K562 (cell line): ENCODE results near the gene NEURL2. TPM values are rescaled to one million over a fixed set of nuclear protein-coding genes. Genes with fewer than 3 reads are reported as not detected.

Experiments
- ATAC-seq: fragments of 200-7000 bp; cut with Tn5 transposase; 3 replicates; pipeline ENCODE4 v1.9.1; 2020; ENCODE audit warnings: moderate library complexity
- BruUV-seq: library from RNA; stranded (reverse); fragments of 400-500 nt; replicated peaks from 2 replicates; lab custom pipeline; 2021; lab: Mats Ljungman, UMichigan
- CTCF ChIA-PET: fragments of 300-600 bp; formaldehyde crosslinking; extraction: SDS; loops from one replicate; lab custom pipeline; 2021; ENCODE audit warnings: low intra/inter-chr PET ratio; lab: Yijun Ruan, JAX
- POLR2A ChIA-PET: fragments of 300-600, 350-650 bp; sonication (Branson Sonifier 250); formaldehyde crosslinking; extraction: SDS; loops from one replicate; lab custom pipeline; 2021; ENCODE audit warnings: antibody characterized with exemption, inconsistent platforms; lab: Yijun Ruan, JAX
- DNase-seq, 4 experiments: peaks; one replicate each; pipeline versions ENCODE4 v3.0.0 to v3.0.0-alpha.2; 2011 to 2018; ENCODE audit warnings: low spot score in 3 of 4, mixed read lengths in 3 of 4; ENCODE audit errors: extremely low read depth in 1 of 4
- FAIRE-seq: peaks from 2 replicates; lab custom pipeline; 2011; peaks lifted over from hg19 to GRCh38; lab: Jason Lieb, UNC
- H2AFZ ChIP-seq: 2 replicates; pipeline ENCODE4 v1.6.0; 2011; ENCODE audit warnings: low read depth, low read length, control low read depth, inconsistent platforms
- H3K27ac ChIP-seq: fragments of 200-600 bp; 3 replicates; pipeline ENCODE4 v1.8.0; 2011; ENCODE audit warnings: low read depth, mild to moderate bottlenecking, control low read depth, inconsistent platforms, low read length, moderate library complexity, mixed read lengths; ENCODE audit errors: extremely low read depth
- H3K27me3 ChIP-seq, 2 experiments: fragments of 300-600 bp in 1 of 2; 2 replicates in 1 of 2; 3 replicates in 1 of 2; pipeline versions ENCODE4 v1.6.0 to v1.8.0; 2011; ENCODE audit warnings: inconsistent platforms in 2 of 2, low read length in 2 of 2, mild to moderate bottlenecking in 1 of 2, mixed read lengths in 1 of 2, moderate library complexity in 1 of 2; ENCODE audit not compliant: control insufficient read depth in 2 of 2, insufficient read depth in 2 of 2
- H3K36me3 ChIP-seq: fragments of 300-600 bp; 3 replicates; pipeline ENCODE4 v1.8.0; 2011; ENCODE audit warnings: mild to moderate bottlenecking, low read length, inconsistent platforms; ENCODE audit not compliant: control insufficient read depth, insufficient read depth
- H3K4me1 ChIP-seq, 2 experiments: fragments of 200-600 bp in 1 of 2; replicated peaks in 1 of 2; 2 replicates in 1 of 2; 3 replicates in 1 of 2; pipeline versions ENCODE4 v1.5.1 to v1.8.0; 2011; ENCODE audit warnings: inconsistent platforms in 2 of 2, low read length in 2 of 2, mild to moderate bottlenecking in 1 of 2, mixed read lengths in 1 of 2, moderate library complexity in 1 of 2; ENCODE audit not compliant: control insufficient read depth in 2 of 2, insufficient read depth in 2 of 2
- H3K4me2 ChIP-seq: 2 replicates; pipeline ENCODE4 v1.6.1; 2011; ENCODE audit warnings: low read length, control low read depth, inconsistent platforms, mixed read lengths; ENCODE audit not compliant: insufficient read depth
- H3K4me3 ChIP-seq: fragments of 200-600 bp; sonication (generic), shearing (Covaris generic); 2 replicates; pipeline ENCODE4 v1.5.1; 2016; ENCODE audit warnings: control low read depth, inconsistent platforms
- H3K79me2 ChIP-seq: fragments of 200-600 bp; 3 replicates; pipeline ENCODE4 v1.8.0; 2011; ENCODE audit warnings: low read length, inconsistent platforms; ENCODE audit not compliant: control insufficient read depth, insufficient read depth
- H3K9ac ChIP-seq, 2 experiments: 2 replicates each; pipeline versions ENCODE4 v1.6.0 to v1.6.1; 2011; ENCODE audit warnings: low read depth in 2 of 2, low read length in 2 of 2, control low read depth in 1 of 2, inconsistent platforms in 1 of 2, mild to moderate bottlenecking in 1 of 2, mixed read lengths in 1 of 2; ENCODE audit not compliant: insufficient read depth in 1 of 2
- H3K9me1 ChIP-seq: one replicate; pipeline ENCODE4 v1.6.0; 2011; ENCODE audit warnings: inconsistent platforms, mild to moderate bottlenecking, low read length, moderate library complexity; ENCODE audit not compliant: control insufficient read depth, insufficient read depth
- H3K9me3 ChIP-seq: replicated peaks from 2 replicates; pipeline ENCODE4 v1.5.1; 2011; ENCODE audit warnings: low read depth, low read length, inconsistent platforms; ENCODE audit not compliant: control insufficient read depth, insufficient read depth
- H4K20me1 ChIP-seq: replicated peaks from 2 replicates; pipeline ENCODE4 v1.6.1; 2011; ENCODE audit warnings: low read length, inconsistent platforms, mixed read lengths; ENCODE audit not compliant: control insufficient read depth, insufficient read depth
- E2F3 ChIP-seq: fragments of 250-450 bp; sonication (Bioruptor Pico); IDR thresholded peaks from 2 replicates; pipeline ENCODE4 v1.4.0; 2020; ENCODE audit warnings: mild to moderate bottlenecking
- E2F4 ChIP-seq: sonication (generic); formaldehyde crosslinking; IDR thresholded peaks from 2 replicates; pipeline ENCODE4 v1.8.0; 2022; ENCODE audit warnings: mild to moderate bottlenecking, low read depth, missing genetic modification reagents
- NFIC ChIP-seq: fragments of 450-650 bp; IDR thresholded peaks from 2 replicates; pipeline ENCODE4 v1.6.1; 2017; ENCODE audit warnings: mild to moderate bottlenecking, inconsistent platforms
- SRF ChIP-seq, 2 experiments: fragments of 250-450, 450-650 bp in 1 of 2; sonication (Bioruptor Pico) in 1 of 2; sonication (generic) in 1 of 2; formaldehyde crosslinking; IDR thresholded peaks; 2 replicates each; pipeline versions ENCODE4 v1.5.0 to v1.5.1; 2020 to 2022; ENCODE audit warnings: mild to moderate bottlenecking in 1 of 2, missing genetic modification reagents in 1 of 2
- TAF15 ChIP-seq: fragments of 200-400 bp; formaldehyde crosslinking; IDR thresholded peaks from 2 replicates; pipeline ENCODE4 v1.6.1; 2017; ENCODE audit warnings: mild to moderate bottlenecking, low read depth, low read length, moderate library complexity
- TOE1 ChIP-seq, 2 experiments: fragments of 450-650 bp in 1 of 2; sonication (generic) in 1 of 2; formaldehyde crosslinking in 1 of 2; IDR thresholded peaks; 2 replicates each; pipeline versions ENCODE4 v1.7.1 to v1.8.0; 2016 to 2022; ENCODE audit warnings: borderline replicate concordance in 2 of 2, mild to moderate bottlenecking in 2 of 2, antibody characterized with exemption in 1 of 2, inconsistent platforms in 1 of 2, low read depth in 1 of 2, missing genetic modification reagents in 1 of 2, moderate library complexity in 1 of 2
- ZNF311 ChIP-seq: fragments of 250-450 bp; sonication (Bioruptor Pico); IDR thresholded peaks from 2 replicates; pipeline ENCODE4 v1.4.0; 2020; ENCODE audit warnings: mild to moderate bottlenecking, moderate library complexity
- WGBS: fragments of 100-300 bp; shearing (Covaris generic); methylation state at CpG from one replicate; pipeline ENCODE4 v1.1.6; 2016; ENCODE audit warnings: low coverage, mixed read lengths; ENCODE audit not compliant: insufficient coverage; ENCODE audit errors: missing lambda C conversion rate; 5-methylcytosine and 5-hydroxymethylcytosine counted together
- in situ Hi-C: fragments of 300-500 bp; cut with MboI; formaldehyde crosslinking; loops from 4 replicates; pipeline ENCODE4 v1.15.0; 2018; ENCODE audit warnings: inconsistent platforms, mixed read lengths
- intact Hi-C: fragments of 100-400 bp; cut with micrococcal nuclease; formaldehyde crosslinking; loops from 2 replicates; pipeline ENCODE4 v1.14.2; 2022
- polyA plus RNA-seq, 8 experiments: library from polyadenylated mRNA; depleted of rRNA in 4 of 8; stranded (reverse) in 5 of 8; unstranded in 3 of 8; fragments of >200 nt; fragmentation: Nextera tagmentation in 2 of 8; fragmentation: Illumina TruSeq in 1 of 8; extraction: Ambion mirVana in 2 of 8; extraction: Trizol in 1 of 8; gene quantifications; 2 replicates each; pipeline versions ENCODE4 v1.2.1 to v1.2.3, GENCODE V29; 2011 to 2014; ENCODE audit warnings: inconsistent platforms in 1 of 8, missing spikeins in 1 of 8
- total RNA-seq, 7 experiments: library from RNA; depleted of rRNA in 6 of 7; stranded (reverse); fragments of >200 nt in 6 of 7; fragmentation: Illumina TruSeq in 2 of 7; extraction: Trizol in 2 of 7; gene quantifications; 2 replicates each; pipeline versions ENCODE4 v1.2.1 to v1.2.3, GENCODE V29; 2011 to 2021; ENCODE audit warnings: low replicate concordance in 1 of 7

Gene NEURL2
- total and polyA plus RNA-seq, 9 of the 15 experiments (the other 6 are each of a cell fraction or from before 2014, with no cell fraction given): 0.22 to 1.9 (median 0.50) TPM; not detected in 1

GRCh38 chr20:45861221-45862075 lies 29.6 kb downstream of the NEURL2 start:
- H3K9me1 ChIP-seq: no peaks in the 10 kb centered on the region
- in situ Hi-C loops (no loop called here), intact Hi-C loops (no loop called here)
- peaks cover 9 to 22% of the 10 kb centered on the region in 2 experiments for H3K4me1 ChIP-seq
- H3K9ac ChIP-seq: no peak overlapping the region
- H3K79me2 ChIP-seq: peaks cover 16% of the 10 kb centered on the region
- no TSS peak for BruUV-seq
- ChIA-PET POLR2A (interaction anchor here (0.7 to 1.1 kb wide), 3 partner anchors 24 to 108 kb away, joined by 3 read pairs; partner anchors contain the start of genes CTSA and NEURL2), CTCF (interaction anchor here (0.7 kb wide), 1 partner anchor 39 kb away, joined by 4 read pairs; no protein-coding TSS in a partner anchor)
- H2AFZ ChIP-seq: no peak overlapping the region
- H4K20me1 ChIP-seq: no peaks in the 10 kb centered on the region
- WGBS: 79% methylated on average over 7 of the region's 7 CpGs
- no peak overlapping the region for H3K4me2 ChIP-seq
- H3K36me3 ChIP-seq: no peaks in the 10 kb centered on the region
- no peaks in the 10 kb centered on the region for H3K27me3 ChIP-seq
- peak in 1 of 4 experiments; percentile 45 for DNase-seq
- FAIRE-seq: no peak
- H3K9me3 ChIP-seq: no peaks in the 10 kb centered on the region
- H3K4me3 ChIP-seq: no peak overlapping the region
- H3K27ac ChIP-seq: no peak overlapping the region
- TF ChIP-seq E2F4 (CRISPR knock-in tag) (no peak), NFIC (peak; percentile 88), SRF (CRISPR knock-in tag; IDR thresholded peaks at IDR 0.05) (no peak), TOE1 (IDR thresholded peaks at IDR 0.05; ENCODE audit: borderline replicate concordance) (no peak), TOE1 (CRISPR knock-in tag; IDR thresholded peaks at IDR 0.05; ENCODE audit: borderline replicate concordance, low read depth) (no peak), ZNF311 (no peak), E2F3 (CRISPR knock-in tag) (no peak), TAF15 (no peak)
- no peak for ATAC-seq
